SK-N-SH (cell line): ENCODE results near the gene EPHB4.

Experiments
- EP300 ChIP-seq, 2 experiments: IDR thresholded peaks; 2 replicates each; pipeline versions ENCODE4 v1.4.0 to v1.6.1; 2012; ENCODE audit warnings: borderline replicate concordance in 1 of 2, low read depth in 1 of 2, low read length in 1 of 2
- EZH2phosphoT487 ChIP-seq: fragments of 200-600 bp; sonication (generic); IDR thresholded peaks from 2 replicates; pipeline ENCODE4 v1.6.1; 2017; ENCODE audit warnings: low read depth, mixed run types, mild to moderate bottlenecking, antibody characterized with exemption, moderate library complexity, borderline replicate concordance
- FOXJ3 ChIP-seq: sonication (generic); formaldehyde crosslinking; IDR thresholded peaks from 2 replicates; pipeline ENCODE4 v1.5.1; 2020; ENCODE audit warnings: mild to moderate bottlenecking, missing genetic modification reagents
- POLR2AphosphoS5 ChIP-seq: IDR thresholded peaks from 2 replicates; pipeline ENCODE4 v1.6.1; 2012; ENCODE audit warnings: low read depth, low read length
- RAD21 ChIP-seq: IDR thresholded peaks from 2 replicates; pipeline ENCODE4 v1.6.1; 2012; ENCODE audit warnings: mild to moderate bottlenecking, low read length
- TAF1 ChIP-seq: IDR thresholded peaks from 2 replicates; pipeline ENCODE4 v1.6.1; 2012; ENCODE audit warnings: low read depth, mild to moderate bottlenecking, low read length, moderate library complexity, borderline replicate concordance
- TCF12 ChIP-seq: IDR thresholded peaks from 2 replicates; pipeline ENCODE4 v1.4.0; 2012
- YY1 ChIP-seq: IDR thresholded peaks from 2 replicates; pipeline ENCODE4 v1.4.0; 2012; ENCODE audit warnings: low read depth, mild to moderate bottlenecking
- TF ChIP-seq, protein P1 (sequence below): fragments of 200-600 bp; sonication (generic); IDR thresholded peaks from 2 replicates; pipeline ENCODE4 v1.6.1; 2017; ENCODE audit warnings: antibody characterized with exemption, mild to moderate bottlenecking, moderate library complexity
- TF ChIP-seq, protein P2 (sequence below): IDR thresholded peaks from 2 replicates; pipeline ENCODE4 v1.4.0; 2012; ENCODE audit warnings: low read depth
- TF ChIP-seq, protein P3 (sequence below): IDR thresholded peaks from 2 replicates; pipeline ENCODE4 v1.6.1; 2012; ENCODE audit warnings: mild to moderate bottlenecking, low read depth, low read length, moderate library complexity
- TF ChIP-seq, protein P4 (sequence below): IDR thresholded peaks from 2 replicates; pipeline ENCODE4 v1.4.0; 2012; ENCODE audit warnings: low read depth, borderline replicate concordance

DNA sequence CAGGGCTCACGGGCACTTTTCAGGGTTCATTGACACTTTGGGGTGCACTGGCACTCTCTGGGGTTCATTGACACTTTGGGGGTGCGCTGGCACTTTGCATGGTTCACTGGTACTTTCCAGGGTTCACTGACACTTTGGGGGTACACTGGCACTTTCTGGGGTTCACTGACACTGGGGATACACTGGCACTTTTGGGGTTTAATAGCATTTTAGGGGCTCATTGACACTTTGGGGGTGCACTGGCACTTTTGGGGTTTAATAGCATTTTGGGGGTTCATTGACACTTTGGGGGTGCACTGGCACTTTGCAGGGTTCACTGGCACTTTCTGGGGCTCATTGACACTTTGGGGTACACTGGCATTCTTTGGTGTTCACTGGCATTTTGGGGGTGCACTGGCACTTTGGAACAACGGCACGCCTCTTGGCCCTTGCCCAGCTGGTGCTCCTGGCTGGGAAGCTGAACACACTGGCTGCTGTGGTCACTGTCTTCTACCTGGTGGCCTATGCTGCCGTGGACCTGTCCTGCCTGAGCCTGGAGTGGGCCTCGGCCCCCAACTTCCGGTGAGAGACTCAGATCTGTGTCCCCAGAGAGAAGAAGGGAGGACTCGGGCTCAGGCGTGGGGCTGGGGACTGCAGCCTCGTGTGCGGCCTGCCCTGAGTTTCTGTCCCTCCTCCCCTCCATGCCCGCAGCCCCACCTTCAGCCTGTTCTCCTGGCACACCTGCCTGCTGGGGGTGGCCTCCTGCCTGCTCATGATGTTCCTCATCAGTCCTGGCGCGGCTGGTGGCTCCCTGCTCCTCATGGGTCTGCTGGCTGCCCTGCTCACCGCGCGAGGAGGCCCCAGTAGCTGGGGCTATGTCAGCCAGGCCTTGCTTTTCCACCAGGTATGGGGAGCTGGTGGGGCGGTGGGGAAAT lies 33.6 kb upstream of the EPHB4 start:
- TF ChIP-seq EZH2phosphoT487 (no peak), RAD21 (no peak), POLR2AphosphoS5 (no peak), TAF1 (no peak), YY1 (no peak), EP300 (IDR thresholded peaks at IDR 0.05; ENCODE audit: borderline replicate concordance in 1 of 2, low read depth in 1 of 2, low read length in 1 of 2) (no peak), TCF12 (no peak), FOXJ3 (CRISPR knock-in tag) (no peak)
- TF ChIP-seq, protein P1, sequence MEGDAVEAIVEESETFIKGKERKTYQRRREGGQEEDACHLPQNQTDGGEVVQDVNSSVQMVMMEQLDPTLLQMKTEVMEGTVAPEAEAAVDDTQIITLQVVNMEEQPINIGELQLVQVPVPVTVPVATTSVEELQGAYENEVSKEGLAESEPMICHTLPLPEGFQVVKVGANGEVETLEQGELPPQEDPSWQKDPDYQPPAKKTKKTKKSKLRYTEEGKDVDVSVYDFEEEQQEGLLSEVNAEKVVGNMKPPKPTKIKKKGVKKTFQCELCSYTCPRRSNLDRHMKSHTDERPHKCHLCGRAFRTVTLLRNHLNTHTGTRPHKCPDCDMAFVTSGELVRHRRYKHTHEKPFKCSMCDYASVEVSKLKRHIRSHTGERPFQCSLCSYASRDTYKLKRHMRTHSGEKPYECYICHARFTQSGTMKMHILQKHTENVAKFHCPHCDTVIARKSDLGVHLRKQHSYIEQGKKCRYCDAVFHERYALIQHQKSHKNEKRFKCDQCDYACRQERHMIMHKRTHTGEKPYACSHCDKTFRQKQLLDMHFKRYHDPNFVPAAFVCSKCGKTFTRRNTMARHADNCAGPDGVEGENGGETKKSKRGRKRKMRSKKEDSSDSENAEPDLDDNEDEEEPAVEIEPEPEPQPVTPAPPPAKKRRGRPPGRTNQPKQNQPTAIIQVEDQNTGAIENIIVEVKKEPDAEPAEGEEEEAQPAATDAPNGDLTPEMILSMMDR, result no peak
- TF ChIP-seq, protein P2, sequence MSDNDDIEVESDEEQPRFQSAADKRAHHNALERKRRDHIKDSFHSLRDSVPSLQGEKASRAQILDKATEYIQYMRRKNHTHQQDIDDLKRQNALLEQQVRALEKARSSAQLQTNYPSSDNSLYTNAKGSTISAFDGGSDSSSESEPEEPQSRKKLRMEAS, result no peak
- TF ChIP-seq, protein P3, sequence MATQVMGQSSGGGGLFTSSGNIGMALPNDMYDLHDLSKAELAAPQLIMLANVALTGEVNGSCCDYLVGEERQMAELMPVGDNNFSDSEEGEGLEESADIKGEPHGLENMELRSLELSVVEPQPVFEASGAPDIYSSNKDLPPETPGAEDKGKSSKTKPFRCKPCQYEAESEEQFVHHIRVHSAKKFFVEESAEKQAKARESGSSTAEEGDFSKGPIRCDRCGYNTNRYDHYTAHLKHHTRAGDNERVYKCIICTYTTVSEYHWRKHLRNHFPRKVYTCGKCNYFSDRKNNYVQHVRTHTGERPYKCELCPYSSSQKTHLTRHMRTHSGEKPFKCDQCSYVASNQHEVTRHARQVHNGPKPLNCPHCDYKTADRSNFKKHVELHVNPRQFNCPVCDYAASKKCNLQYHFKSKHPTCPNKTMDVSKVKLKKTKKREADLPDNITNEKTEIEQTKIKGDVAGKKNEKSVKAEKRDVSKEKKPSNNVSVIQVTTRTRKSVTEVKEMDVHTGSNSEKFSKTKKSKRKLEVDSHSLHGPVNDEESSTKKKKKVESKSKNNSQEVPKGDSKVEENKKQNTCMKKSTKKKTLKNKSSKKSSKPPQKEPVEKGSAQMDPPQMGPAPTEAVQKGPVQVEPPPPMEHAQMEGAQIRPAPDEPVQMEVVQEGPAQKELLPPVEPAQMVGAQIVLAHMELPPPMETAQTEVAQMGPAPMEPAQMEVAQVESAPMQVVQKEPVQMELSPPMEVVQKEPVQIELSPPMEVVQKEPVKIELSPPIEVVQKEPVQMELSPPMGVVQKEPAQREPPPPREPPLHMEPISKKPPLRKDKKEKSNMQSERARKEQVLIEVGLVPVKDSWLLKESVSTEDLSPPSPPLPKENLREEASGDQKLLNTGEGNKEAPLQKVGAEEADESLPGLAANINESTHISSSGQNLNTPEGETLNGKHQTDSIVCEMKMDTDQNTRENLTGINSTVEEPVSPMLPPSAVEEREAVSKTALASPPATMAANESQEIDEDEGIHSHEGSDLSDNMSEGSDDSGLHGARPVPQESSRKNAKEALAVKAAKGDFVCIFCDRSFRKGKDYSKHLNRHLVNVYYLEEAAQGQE, result no peak
- TF ChIP-seq, protein P4, sequence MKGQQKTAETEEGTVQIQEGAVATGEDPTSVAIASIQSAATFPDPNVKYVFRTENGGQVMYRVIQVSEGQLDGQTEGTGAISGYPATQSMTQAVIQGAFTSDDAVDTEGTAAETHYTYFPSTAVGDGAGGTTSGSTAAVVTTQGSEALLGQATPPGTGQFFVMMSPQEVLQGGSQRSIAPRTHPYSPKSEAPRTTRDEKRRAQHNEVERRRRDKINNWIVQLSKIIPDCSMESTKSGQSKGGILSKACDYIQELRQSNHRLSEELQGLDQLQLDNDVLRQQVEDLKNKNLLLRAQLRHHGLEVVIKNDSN, result no peak
